ENCODE data around the gene ECD.

Gene ECD

GRCh38 chr10:73167783-73168464 lies at the start of gene ECD, which contains the start of gene FAM149B1:
TSS of gene ECD (minus strand) at chr10:73168008. CDS start at chr10:73163937, 4,071 bp downstream.
TSS of gene FAM149B1 (plus strand) at chr10:73168119. CDS start at chr10:73168340, 221 bp downstream.
- peak; percentile 93 for DNase-seq (ENCODE audit: low read depth)

GRCh38 chr10:73215749-73216148 lies 47.9 kb upstream of the ECD start:
- no peak for DNase-seq (ENCODE audit: low read depth)

DNA sequence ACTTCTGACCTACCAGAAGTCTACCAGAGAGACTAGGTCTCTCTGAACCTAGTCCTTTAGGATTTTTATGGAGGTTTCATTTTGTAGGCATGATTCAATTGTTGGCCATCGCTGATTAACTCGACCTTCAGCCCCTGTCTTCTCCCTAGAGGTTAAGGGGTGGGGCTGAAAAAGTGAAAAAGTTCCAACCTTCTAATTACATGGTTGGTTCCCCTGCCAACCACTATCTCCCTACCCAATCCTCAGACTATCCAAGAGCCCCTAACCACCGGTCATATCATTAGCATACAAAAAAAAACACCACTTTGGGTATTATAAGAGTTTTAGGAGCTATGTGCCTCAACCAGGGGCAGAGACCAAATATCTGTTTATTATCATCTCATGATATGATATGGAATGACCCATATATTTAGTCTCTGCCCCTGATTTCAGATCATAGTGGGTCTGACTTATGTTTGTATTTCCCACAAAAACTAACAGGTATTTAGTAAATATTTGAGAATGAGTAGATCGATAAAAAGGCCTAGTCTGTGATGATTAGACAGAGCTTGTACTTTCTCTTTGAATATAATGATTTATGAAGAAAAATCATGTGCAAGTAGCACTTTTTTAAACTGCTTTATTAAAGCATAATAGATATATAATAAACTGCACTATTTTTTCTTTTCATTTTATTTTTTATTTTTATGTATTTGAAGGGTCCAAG lies 43.5 kb upstream of the ECD start:
- no peak for DNase-seq (ENCODE audit: low read depth)

GRCh38 chr10:73210395-73211105 lies 42.7 kb upstream of the ECD start:
- DNase-seq (ENCODE audit: low read depth) = no peak

- DNase-seq (ENCODE audit: low read depth) = no peak
These were observed 41.9 kb upstream of the ECD start for GRCh38 chr10:73209705-73210104.

DNA sequence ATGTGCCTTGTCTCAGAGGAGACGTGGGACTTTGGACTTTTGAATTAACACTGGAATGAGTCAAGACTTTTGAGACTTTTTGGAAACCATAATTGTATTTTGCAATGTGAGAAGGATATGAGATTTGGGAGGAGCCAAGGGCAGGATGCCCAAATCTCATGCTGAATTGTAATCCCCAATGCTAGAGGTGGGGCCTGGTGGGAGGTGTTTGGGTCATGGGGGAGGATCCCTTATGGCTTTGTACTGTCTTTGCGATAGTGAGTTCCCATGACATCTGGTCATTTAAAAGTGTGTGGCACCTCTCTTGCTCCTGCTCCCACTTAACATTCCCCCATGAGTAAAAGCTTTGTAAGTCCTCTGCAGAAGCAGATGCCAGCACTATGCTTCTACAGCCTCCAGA lies 40.1 kb upstream of the ECD start:
- DNase-seq (ENCODE audit: low read depth) = no peak

- DNase-seq (ENCODE audit: low read depth) = no peak
These were observed 38.6 kb upstream of the ECD start for GRCh38 chr10:73206385-73206784.

DNA sequence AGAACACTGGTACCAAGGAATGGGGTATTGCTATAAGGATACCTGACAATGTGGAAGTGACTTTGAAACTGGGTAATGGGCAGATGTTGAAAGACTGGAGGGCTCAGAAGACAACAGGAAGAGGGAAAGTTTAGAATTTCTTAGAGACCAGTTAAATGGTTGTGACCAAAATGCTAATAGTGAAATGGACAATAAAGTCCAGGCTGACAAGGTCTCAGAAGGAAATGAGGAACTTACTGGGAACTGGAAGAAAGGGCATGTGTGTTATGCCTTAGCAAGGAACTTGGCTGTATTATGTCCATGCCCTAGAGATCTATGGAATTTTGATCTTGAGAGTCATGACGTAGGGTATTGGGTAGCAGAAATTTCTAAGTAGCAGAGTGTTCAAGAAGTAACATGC lies 38.1 kb upstream of the ECD start:
- no peak for DNase-seq (ENCODE audit: low read depth)

- no peak for DNase-seq (ENCODE audit: low read depth)
These were observed 37.3 kb upstream of the ECD start for GRCh38 chr10:73205081-73205480.

GRCh38 chr10:73190188-73190587 lies 22.4 kb upstream of the ECD start:
- no peak for DNase-seq (ENCODE audit: low read depth)

DNA sequence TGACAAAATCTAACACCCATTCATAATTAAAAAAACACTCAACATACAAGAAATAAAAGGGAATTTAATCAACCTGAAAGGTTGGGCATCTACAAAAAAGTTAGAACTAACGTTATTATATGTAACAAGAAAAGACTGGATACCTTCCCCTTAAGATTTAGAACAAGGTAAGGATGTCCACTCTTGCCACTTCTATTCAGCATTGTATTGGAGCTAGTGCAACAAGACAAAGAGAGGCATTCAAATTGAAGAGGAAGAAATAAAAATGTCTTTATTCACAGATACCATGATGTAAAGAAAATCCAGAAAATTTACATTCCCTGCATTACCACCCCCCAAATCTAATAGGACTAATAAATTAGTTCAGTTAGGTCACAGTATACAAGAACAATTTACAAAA lies 18.5 kb upstream of the ECD start:
- DNase-seq (ENCODE audit: low read depth) = no peak

DNA sequence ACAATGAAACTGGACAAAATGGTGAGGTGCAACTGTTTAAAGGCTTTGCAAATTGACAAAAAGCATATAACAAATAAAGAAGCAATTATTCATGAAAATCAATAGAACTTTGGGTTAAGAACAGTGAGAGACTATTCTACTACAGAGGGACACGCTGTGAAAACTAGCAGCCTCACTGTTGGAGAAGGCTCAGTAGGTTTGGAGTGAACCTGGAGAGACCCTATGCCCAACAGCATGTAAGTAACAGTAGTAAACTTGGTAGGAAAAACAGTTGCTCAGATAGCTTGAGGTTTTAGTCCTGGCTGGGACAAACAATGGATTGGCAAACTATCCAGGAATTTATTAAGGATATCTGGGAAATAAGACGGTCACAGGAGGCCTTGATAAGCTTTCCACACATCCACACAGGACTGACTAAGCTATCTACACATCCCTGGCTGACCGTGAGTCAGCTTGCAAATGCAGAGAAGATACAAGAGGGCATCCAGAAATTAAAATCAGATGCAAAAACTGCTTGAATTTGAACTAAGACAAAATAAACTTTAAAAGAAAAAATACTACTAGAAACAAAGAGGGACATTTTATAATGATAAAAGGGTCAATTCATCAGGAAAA lies 16.0 kb upstream of the ECD start:
- peak; percentile 95 for DNase-seq (ENCODE audit: low read depth)

DNA sequence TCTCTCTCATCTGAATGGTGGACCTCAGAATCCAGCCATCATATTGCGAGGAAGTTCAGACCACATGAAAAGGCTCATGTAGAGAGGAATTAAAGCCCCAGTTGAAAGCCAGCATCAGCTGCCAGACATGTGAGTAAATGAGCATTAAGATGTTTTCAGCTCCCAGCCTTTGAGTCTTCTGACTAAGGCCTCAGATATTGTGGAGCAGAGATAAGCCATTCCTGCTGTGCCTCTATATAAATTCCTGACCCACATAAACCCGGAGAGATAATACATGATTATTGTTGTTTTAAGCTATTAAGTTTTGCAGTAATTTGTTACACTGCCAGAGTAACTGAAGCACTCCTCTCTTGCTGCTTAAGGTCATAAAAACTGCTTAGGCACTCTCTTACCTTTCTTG lies 14.8 kb upstream of the ECD start:
- peak; percentile 97 for DNase-seq (ENCODE audit: low read depth)

DNA sequence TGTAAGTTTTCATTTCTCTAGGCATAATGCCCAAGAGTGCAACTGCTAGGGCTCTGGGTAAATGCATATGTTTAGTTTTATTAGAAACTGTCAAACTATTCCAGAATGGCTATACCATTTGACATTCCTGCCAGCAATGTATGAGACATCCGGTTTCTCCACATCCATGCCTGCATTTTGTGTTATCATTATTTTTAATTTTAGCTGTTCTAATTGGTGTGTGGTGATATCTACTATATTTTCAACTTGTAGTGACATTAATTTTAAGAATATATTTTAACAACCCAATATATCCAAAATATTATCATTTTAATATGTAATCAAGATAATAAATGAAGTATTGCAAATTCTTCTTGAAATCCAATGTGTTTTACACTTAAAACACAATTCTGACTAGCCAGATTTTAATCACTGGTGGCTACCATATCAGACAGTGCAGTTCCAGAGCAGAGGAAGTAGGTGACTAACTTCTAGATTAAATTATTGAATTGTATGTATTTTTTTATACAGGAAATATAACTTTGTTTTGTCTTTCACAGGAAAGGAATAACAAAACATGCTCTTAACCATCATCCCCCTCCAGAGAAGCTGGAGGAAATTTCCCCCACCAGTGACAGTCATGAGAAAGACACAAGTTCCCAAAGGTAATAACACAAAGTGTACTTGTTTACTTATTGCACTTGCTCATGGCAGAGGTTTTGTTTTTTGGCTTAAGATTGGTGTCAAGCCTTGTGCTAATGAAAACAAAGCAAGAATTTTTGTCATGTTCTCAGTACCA lies 6.5 kb upstream of the ECD start:
- DNase-seq (ENCODE audit: low read depth) = no peak

GRCh38 chr10:73172867-73173266 lies 5.1 kb upstream of the ECD start:
- DNase-seq (ENCODE audit: low read depth) = no peak

GRCh38 chr10:73169320-73169719 lies 1.5 kb upstream of the ECD start:
- no peak for DNase-seq (ENCODE audit: low read depth)

DNA sequence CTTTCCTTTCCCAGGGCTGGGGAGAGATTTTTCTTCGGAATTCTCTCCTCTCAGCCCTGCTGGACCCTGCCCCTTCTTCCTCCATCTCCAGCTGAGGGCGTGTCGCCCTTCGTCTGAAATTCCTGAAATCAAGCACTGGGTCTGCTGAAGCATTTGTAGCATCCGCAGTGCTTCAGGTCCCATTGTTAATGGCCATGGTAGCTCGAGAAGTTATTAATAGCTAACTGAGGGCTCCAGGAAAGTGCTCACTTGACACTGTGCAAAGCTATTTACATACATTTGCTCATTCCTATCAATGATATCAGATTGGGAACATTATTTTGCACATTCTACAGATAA lies 626 bp upstream of the ECD start:
- DNase-seq (ENCODE audit: low read depth) = no peak

- DNase-seq (ENCODE audit: low read depth) = peak; percentile 19
These were observed 388 bp downstream of the ECD start for GRCh38 chr10:73167458-73167782.

GRCh38 chr10:73166972-73167371 lies 836 bp downstream of the ECD start:
- no peak for DNase-seq (ENCODE audit: low read depth)

DNA sequence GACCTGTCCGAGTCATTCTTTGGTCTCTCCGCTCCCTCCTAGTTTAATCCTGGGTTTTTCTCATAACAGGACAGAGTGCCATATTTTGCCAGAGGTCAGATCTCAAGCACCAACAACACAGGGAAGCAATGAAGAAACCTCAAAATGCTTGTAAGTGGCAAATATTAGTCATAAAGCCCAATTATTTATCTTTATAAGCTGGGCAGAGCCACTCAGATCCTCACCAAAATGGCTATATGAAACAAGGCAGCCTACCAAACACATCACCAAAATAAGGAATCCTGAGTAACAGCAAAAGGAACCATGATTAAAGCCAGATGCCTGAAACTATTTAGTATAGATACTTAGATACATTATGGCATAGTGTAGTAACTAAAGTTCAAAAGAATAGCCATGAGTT lies 4.7 kb downstream of the ECD start:
- peak; percentile 16 for DNase-seq (ENCODE audit: low read depth)

- DNase-seq (ENCODE audit: low read depth) = no peak
These were observed 6.1 kb downstream of the ECD start for GRCh38 chr10:73161662-73162061.

DNA sequence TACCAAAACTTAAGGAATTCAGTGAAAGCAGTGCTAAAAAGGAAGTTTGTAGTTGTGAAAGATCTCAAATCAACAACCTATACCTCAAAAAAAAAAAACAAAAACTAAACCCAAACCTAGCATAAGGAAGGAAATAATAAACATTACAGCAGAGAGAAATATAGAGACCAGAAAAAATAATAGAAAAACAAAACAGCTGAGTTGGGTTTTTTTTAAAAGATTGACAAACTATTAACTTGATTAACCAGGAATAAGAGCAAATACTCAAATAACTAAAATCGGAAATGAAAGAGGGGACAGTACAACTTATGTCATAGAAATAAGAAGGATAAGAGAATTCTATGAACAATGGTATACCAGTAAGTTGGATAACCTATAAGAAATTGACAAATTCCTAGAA lies 6.7 kb downstream of the ECD start:
- no peak for DNase-seq (ENCODE audit: low read depth)
